T-helper 9 cell (primary cell): ENCODE results near the gene LATS2.
"Not testable (repeated sequence)": the region's sequence is repeated elsewhere in the genome, so short reads cannot be mapped to it uniquely, and the experiment has no call there.

Source experiments
- DNase-seq: peaks from one replicate; pipeline ENCODE4 v3.0.0-alpha.2; 2020

The LATS2 gene

GRCh38 chr13:20953245-20953931 is 108.0 kb downstream of the LATS2 start:
- no peak for DNase-seq

DNA sequence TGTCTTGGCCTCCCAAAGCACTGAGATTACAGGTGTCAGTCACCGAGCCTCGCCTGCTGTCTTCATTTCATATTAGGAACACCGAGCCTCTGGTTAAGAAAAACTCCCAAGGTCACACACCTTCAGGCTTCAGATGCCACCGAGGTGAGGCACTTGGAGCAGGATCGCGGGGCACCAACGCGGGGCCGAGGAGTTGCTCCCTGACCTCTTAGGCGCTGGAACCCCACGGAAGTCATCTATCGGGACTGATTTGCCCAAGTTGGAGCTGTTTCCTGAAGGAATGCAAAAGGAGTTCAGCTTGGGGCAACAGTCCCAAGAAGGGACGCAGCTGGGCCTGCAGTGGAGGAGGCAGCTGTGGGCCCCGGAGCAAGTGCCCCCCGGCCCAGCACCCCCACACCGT is 108.5 kb downstream of the LATS2 start:
- DNase-seq = no peak

GRCh38 chr13:20948001-20948400 is 113.4 kb downstream of the LATS2 start:
- DNase-seq = not testable (repeated sequence)

- DNase-seq = no peak
These were observed 115.4 kb downstream of the LATS2 start for GRCh38 chr13:20945952-20946383.

GRCh38 chr13:20942938-20943559 is 118.3 kb downstream of the LATS2 start:
- DNase-seq = no peak

GRCh38 chr13:20940511-20940910 is 120.9 kb downstream of the LATS2 start:
- DNase-seq = not testable (repeated sequence)

DNA sequence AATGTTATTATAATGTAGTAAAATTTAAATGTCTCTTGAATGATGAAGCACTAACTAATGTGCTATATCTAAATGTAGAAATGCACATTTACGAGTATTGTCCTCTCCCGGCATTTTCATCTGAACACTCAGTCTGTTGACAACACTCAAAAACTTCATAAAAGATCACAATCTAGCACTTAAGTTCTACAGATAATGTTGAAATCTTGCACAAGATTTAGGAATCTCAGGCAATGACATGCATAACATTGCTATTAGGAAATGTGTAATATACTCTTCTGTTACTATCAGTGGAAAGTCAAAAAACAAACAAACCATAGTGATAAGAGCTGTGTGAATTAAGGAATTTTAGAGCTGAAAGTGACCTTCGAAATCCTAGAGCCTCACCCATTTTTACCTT is 121.3 kb downstream of the LATS2 start:
- DNase-seq = no peak

DNA sequence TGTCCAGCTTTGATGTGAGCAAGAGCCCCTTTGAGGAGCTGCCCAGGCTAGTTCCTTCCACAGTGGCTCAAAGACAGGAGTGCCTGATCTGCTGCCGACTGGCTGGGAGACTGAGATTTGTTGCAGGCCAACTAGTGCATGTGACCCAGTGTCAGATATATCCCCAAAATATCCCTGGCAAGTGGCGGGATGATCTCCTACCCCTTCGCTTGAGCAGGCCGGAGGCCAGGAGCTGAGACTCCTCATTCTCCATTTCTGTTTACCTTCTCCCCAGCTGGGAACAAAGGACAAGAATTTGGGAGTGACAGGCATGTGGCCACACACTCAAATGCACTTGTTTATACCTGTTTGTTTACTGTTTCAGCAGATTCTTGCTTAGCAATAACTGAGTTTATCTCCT is 121.7 kb downstream of the LATS2 start:
- DNase-seq = no peak

GRCh38 chr13:20938302-20938701 is 123.1 kb downstream of the LATS2 start:
- DNase-seq = no peak

- DNase-seq = no peak
These were observed 133.7 kb downstream of the LATS2 start for GRCh38 chr13:20927596-20928257.

DNA sequence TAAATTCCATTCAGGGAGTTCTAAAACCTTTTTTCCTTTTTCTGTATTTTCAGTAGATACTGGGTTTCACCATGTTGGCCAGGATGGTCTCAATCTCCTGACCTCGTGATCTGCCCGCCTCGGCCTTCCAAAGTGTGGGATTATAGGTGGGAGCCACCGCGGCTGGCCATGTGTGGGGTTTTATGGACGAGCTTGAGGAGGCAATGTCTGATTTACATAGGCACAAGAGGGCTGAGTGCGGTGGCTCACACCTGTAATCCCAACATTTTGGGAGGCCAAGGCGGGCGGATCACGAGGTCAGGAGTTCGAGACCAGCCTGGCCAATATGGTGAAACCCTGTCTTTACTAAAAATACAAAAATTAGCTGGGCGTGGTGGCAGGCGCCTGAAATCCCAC is 136.0 kb downstream of the LATS2 start:
- not testable (repeated sequence) for DNase-seq

DNA sequence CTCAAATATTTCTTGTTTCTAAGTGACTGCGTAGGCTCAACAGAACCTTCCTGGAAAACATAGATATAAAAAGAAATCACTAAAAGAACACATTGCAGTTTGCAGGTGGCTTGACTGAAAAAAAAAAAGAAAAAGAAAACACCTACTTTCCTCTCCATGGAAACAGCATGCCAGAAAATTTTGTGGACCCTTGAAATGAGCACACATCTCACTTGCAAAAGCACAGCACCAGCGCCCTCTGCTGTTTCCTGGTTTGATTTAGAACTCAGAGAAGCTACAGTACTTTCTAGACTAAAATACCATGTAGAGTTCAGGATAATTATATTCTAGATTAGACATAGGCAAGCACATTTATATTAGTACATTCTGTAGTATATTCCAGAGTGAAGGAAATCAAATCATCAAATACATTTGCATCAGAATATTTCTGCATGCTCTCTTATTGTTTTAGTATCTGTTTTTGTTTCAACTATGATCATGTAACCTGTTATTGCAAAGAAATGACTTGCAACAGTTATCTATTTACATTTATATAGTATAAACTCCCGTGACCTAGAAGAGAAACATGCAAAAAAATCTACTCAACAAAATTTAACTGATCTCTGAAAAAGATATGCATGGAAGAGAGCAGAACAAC is 136.5 kb downstream of the LATS2 start:
- peak; percentile 69 for DNase-seq

- DNase-seq = no peak
These were observed 138.1 kb downstream of the LATS2 start for GRCh38 chr13:20923272-20923671.
